Testis (tissue), 3 donors: ENCODE results near the gene PLEKHG4B. TPM values are rescaled to one million over a fixed set of nuclear protein-coding genes. Genes with fewer than 3 reads are reported as not detected.

ENCODE experiments used
- DNase-seq: peaks from one replicate; pipeline ENCODE4 v3.0.0-alpha.2; 2019
- H3K27ac ChIP-seq, 2 donors: fragments of 200-600 bp; sonication (generic); one replicate each; pipeline ENCODE4 v1.5.1; 2019
- H3K27me3 ChIP-seq: fragments of 200-600 bp; sonication (generic); one replicate; pipeline ENCODE4 v1.5.1; 2019
- H3K36me3 ChIP-seq: fragments of 200-600 bp; sonication (generic); one replicate; pipeline ENCODE4 v1.5.1; 2017; ENCODE audit warnings: low read depth; ENCODE audit errors: missing control alignments
- H3K4me1 ChIP-seq: fragments of 200-600 bp; sonication (generic); one replicate; pipeline ENCODE4 v1.5.1; 2019
- H3K4me3 ChIP-seq, 2 donors: fragments of 200-600 bp; sonication (generic); one replicate each; pipeline ENCODE4 v1.5.1; 2017 to 2019
- H3K9me3 ChIP-seq: fragments of 200-600 bp; sonication (generic); one replicate; pipeline ENCODE4 v1.5.1; 2017
- POLR2A ChIP-seq: fragments of 450-650 bp; IDR thresholded peaks from one replicate; pipeline ENCODE4 v1.6.1; 2017; ENCODE audit warnings: antibody characterized with exemption, mild to moderate bottlenecking, moderate library complexity
- WGBS, 2 donors: methylation state at CpG; one replicate each; pipeline ENCODE4 v1.1.5; 2018; 5-methylcytosine and 5-hydroxymethylcytosine counted together
- intact Hi-C: fragments of 100-400 bp; cut with DNase I; formaldehyde crosslinking; loops from one replicate; pipeline ENCODE4 v1.15.1; 2023; ENCODE audit warnings: low total_unique reads
- polyA plus RNA-seq: library from polyadenylated mRNA; stranded (reverse); fragments of 350-450 nt; fragmentation: Illumina TruSeq; extraction: RNeasy Lipid Tissue Mini Kit (QIAGEN cat#74804); gene quantifications from one replicate; pipeline ENCODE4 v1.2.3, GENCODE V29; 2014; ENCODE audit warnings: low read depth, low replicate concordance; ENCODE audit not compliant: insufficient read depth
- total RNA-seq, 2 donors: library from RNA; depleted of rRNA; stranded (reverse); fragments of >200 nt; gene quantifications; one replicate each; pipeline ENCODE4 v1.2.3, GENCODE V29; 2016
- TF ChIP-seq, protein P1 (sequence below), 3 experiments: fragments of 450-650 bp in 2 of 3; fragments of 200-600 bp in 1 of 3; sonication (generic) in 1 of 3; IDR thresholded peaks; one replicate each; pipeline ENCODE4 v1.5.1; 2016 to 2019; ENCODE audit warnings: antibody characterized with exemption in 3 of 3, mild to moderate bottlenecking in 2 of 3, moderate library complexity in 1 of 3

PLEKHG4B gene
- total and polyA plus RNA-seq, 3 donors from 2014 or later, result 3.2 to 6.9 (median 6.0) TPM

- Histone ChIP-seq H3K4me3 (peak overlapping the region; percentile 18 to 30), H3K27me3 (no peaks in the 10 kb centered on the region), H3K9me3 (no peaks in the 10 kb centered on the region), H3K4me1 (peaks cover 7% of the 10 kb centered on the region), H3K27ac (no peak overlapping the region), H3K36me3 (no peaks in the 10 kb centered on the region)
- no peak for TF ChIP-seq POLR2A
- TF ChIP-seq, protein P1, sequence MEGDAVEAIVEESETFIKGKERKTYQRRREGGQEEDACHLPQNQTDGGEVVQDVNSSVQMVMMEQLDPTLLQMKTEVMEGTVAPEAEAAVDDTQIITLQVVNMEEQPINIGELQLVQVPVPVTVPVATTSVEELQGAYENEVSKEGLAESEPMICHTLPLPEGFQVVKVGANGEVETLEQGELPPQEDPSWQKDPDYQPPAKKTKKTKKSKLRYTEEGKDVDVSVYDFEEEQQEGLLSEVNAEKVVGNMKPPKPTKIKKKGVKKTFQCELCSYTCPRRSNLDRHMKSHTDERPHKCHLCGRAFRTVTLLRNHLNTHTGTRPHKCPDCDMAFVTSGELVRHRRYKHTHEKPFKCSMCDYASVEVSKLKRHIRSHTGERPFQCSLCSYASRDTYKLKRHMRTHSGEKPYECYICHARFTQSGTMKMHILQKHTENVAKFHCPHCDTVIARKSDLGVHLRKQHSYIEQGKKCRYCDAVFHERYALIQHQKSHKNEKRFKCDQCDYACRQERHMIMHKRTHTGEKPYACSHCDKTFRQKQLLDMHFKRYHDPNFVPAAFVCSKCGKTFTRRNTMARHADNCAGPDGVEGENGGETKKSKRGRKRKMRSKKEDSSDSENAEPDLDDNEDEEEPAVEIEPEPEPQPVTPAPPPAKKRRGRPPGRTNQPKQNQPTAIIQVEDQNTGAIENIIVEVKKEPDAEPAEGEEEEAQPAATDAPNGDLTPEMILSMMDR (IDR thresholded peaks at IDR 0.05), result no peak
- 54 to 67% methylated on average over 21 to 52 of the region's 60 CpGs for WGBS, 2 donors
- intact Hi-C loops, result no loop called here
- no peak for DNase-seq
Observed at GRCh38 chr5:50724-51499, 41.1 kb upstream of the PLEKHG4B start.

GRCh38 chr5:51500-51823, 40.5 kb upstream of the PLEKHG4B start:
- WGBS, 2 donors, result 65 to 69% methylated on average over 24 of the region's 24 CpGs
- intact Hi-C loops, result no loop called here
- no peak for DNase-seq
- TF ChIP-seq, protein P1 (IDR thresholded peaks at IDR 0.05), result no peak
- TF ChIP-seq POLR2A, result no peak
- no peaks in the 10 kb centered on the region for H3K36me3 ChIP-seq
- H3K9me3 ChIP-seq, result no peaks in the 10 kb centered on the region
- no peak overlapping the region for H3K27ac ChIP-seq
- peaks cover 7% of the 10 kb centered on the region for H3K4me1 ChIP-seq
- H3K4me3 ChIP-seq, result peak overlapping the region in 1 of 2 donors; percentile 30
- no peaks in the 10 kb centered on the region for H3K27me3 ChIP-seq

- H3K4me1 ChIP-seq, result peaks cover 7% of the 10 kb centered on the region
- no peaks in the 10 kb centered on the region for H3K27me3 ChIP-seq
- H3K27ac ChIP-seq, result no peak overlapping the region
- intact Hi-C loops, result no loop called here
- no peaks in the 10 kb centered on the region for H3K9me3 ChIP-seq
- WGBS, 2 donors, result 1 to 2% methylated on average over 12 to 78 of the region's 84 CpGs
- TF ChIP-seq, protein P1 (IDR thresholded peaks at IDR 0.05), result no peak
- no peak for TF ChIP-seq POLR2A
- H3K4me3 ChIP-seq, result peak overlapping the region; percentile 51 to 60
- H3K36me3 ChIP-seq, result no peaks in the 10 kb centered on the region
- DNase-seq, result peak; percentile 43
Observed at GRCh38 chr5:53381-54174, 38.4 kb upstream of the PLEKHG4B start.

- no peaks in the 10 kb centered on the region for H3K27me3 ChIP-seq
- H3K4me3 ChIP-seq, result peak overlapping the region; percentile 51 to 60
- no peak overlapping the region for H3K27ac ChIP-seq
Observed at GRCh38 chr5:54175-54730, 37.7 kb upstream of the PLEKHG4B start.

More at GRCh38 chr5:54175-54730, 37.7 kb upstream of the PLEKHG4B start:
- DNase-seq, result no peak
- Histone ChIP-seq H3K4me1 (peaks cover 7% of the 10 kb centered on the region), H3K9me3 (no peaks in the 10 kb centered on the region), H3K36me3 (no peaks in the 10 kb centered on the region)
- no peak for TF ChIP-seq POLR2A
- TF ChIP-seq, protein P1 (IDR thresholded peaks at IDR 0.05), result no peak
- WGBS, 2 donors, result 17 to 25% methylated on average over 4 to 20 of the region's 20 CpGs
- intact Hi-C loops, result no loop called here
